Smooth muscle cell (in vitro differentiated cells): ENCODE results near the gene B4GAT1. TPM values are rescaled to one million over a fixed set of nuclear protein-coding genes. Genes with fewer than 3 reads are reported as not detected.

Experiments
- DNase-seq: peaks from one replicate; lab custom pipeline; 2025; ENCODE audit not compliant: unreplicated experiment; lab: John Stamatoyannopoulos, UW
- H2AFZ ChIP-seq: fragments of 200-600 bp; sonication (generic); 2 replicates; pipeline ENCODE4 v1.6.0; 2016; ENCODE audit warnings: antibody characterized with exemption, low read depth, mild to moderate bottlenecking
- H3F3A ChIP-seq: fragments of 200-600 bp; sonication (generic); 2 replicates; pipeline ENCODE4 v1.6.0; 2017; ENCODE audit warnings: antibody characterized with exemption, low read depth
- H3K27ac ChIP-seq: fragments of 200-600 bp; sonication (generic); 2 replicates; pipeline ENCODE4 v1.5.1; 2016; ENCODE audit warnings: low read depth, mild to moderate bottlenecking
- H3K27me3 ChIP-seq: fragments of 200-600 bp; sonication (generic); 2 replicates; pipeline ENCODE4 v1.6.1; 2016; ENCODE audit warnings: low read depth, mild to moderate bottlenecking
- H3K36me3 ChIP-seq: fragments of 200-600 bp; sonication (generic); 2 replicates; pipeline ENCODE4 v1.5.1; 2016; ENCODE audit warnings: low read depth
- H3K4me1 ChIP-seq: fragments of 200-600 bp; sonication (generic); 2 replicates; pipeline ENCODE4 v1.5.1; 2016; ENCODE audit warnings: low read depth
- H3K4me2 ChIP-seq: fragments of 200-600 bp; sonication (generic); 2 replicates; pipeline ENCODE4 v1.6.0; 2016; ENCODE audit warnings: mild to moderate bottlenecking
- H3K4me3 ChIP-seq: fragments of 200-600 bp; sonication (generic); 2 replicates; pipeline ENCODE4 v1.5.1; 2016; ENCODE audit warnings: mild to moderate bottlenecking
- H3K79me2 ChIP-seq: fragments of 200-600 bp; sonication (generic); 2 replicates; pipeline ENCODE4 v1.6.0; 2016; ENCODE audit warnings: low read depth, mild to moderate bottlenecking
- H3K9ac ChIP-seq: fragments of 200-600 bp; sonication (generic); 2 replicates; pipeline ENCODE4 v1.6.0; 2016; ENCODE audit warnings: low read depth
- H3K9me3 ChIP-seq: fragments of 200-600 bp; sonication (generic); replicated peaks from 2 replicates; pipeline ENCODE4 v1.5.1; 2016; ENCODE audit warnings: low read depth
- H4K20me1 ChIP-seq: fragments of 200-600 bp; sonication (generic); 2 replicates; pipeline ENCODE4 v1.6.0; 2016; ENCODE audit warnings: low read depth
- WGBS: methylation state at CpG from one replicate; pipeline ENCODE4 v1.1.7; 2016; ENCODE audit warnings: low lambda C conversion rate; 5-methylcytosine and 5-hydroxymethylcytosine counted together
- polyA plus RNA-seq: library from polyadenylated mRNA; unstranded; fragments of >200 nt; fragmentation: Nextera tagmentation; extraction: Ambion mirVana; gene quantifications from 2 replicates; pipeline ENCODE4 v1.2.1, GENCODE V29; 2016
- total RNA-seq: library from RNA; depleted of rRNA; stranded (reverse); fragments of >200 nt; gene quantifications from 2 replicates; pipeline ENCODE4 v1.2.3, GENCODE V29; 2014
- TF ChIP-seq, protein P1 (sequence below): fragments of 200-600 bp; sonication (generic); IDR thresholded peaks from 2 replicates; pipeline ENCODE4 v1.5.1; 2017; ENCODE audit warnings: borderline replicate concordance, mild to moderate bottlenecking, antibody characterized with exemption; ENCODE audit not compliant: insufficient read depth, poor library complexity, severe bottlenecking

B4GAT1 gene
- total and polyA plus RNA-seq, 2 experiments from 2014 or later, result 27.1 to 35.1 TPM

- peak overlapping the region; percentile 81 for H3K9ac ChIP-seq
Measured at GRCh38 chr11:66314561-66315497, 32.6 kb downstream of the B4GAT1 start.

GRCh38 chr11:66314186-66314501 lies 33.3 kb downstream of the B4GAT1 start:
- H2AFZ ChIP-seq, result no peak overlapping the region
- H3K9ac ChIP-seq, result peak overlapping the region; percentile 81
- H3K9me3 ChIP-seq, result no peaks in the 10 kb centered on the region
- no peak for DNase-seq
- H4K20me1 ChIP-seq, result peaks cover 4% of the 10 kb centered on the region
- TF ChIP-seq, protein P1, sequence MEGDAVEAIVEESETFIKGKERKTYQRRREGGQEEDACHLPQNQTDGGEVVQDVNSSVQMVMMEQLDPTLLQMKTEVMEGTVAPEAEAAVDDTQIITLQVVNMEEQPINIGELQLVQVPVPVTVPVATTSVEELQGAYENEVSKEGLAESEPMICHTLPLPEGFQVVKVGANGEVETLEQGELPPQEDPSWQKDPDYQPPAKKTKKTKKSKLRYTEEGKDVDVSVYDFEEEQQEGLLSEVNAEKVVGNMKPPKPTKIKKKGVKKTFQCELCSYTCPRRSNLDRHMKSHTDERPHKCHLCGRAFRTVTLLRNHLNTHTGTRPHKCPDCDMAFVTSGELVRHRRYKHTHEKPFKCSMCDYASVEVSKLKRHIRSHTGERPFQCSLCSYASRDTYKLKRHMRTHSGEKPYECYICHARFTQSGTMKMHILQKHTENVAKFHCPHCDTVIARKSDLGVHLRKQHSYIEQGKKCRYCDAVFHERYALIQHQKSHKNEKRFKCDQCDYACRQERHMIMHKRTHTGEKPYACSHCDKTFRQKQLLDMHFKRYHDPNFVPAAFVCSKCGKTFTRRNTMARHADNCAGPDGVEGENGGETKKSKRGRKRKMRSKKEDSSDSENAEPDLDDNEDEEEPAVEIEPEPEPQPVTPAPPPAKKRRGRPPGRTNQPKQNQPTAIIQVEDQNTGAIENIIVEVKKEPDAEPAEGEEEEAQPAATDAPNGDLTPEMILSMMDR, result no peak
- H3K4me3 ChIP-seq, result peak overlapping the region; percentile 47
- 37% methylated on average over 1 of the region's 1 CpG for WGBS
- H3K36me3 ChIP-seq, result no peaks in the 10 kb centered on the region
- H3K4me2 ChIP-seq, result peak overlapping the region; percentile 88
- no peaks in the 10 kb centered on the region for H3K27me3 ChIP-seq
- peaks cover 44% of the 10 kb centered on the region for H3F3A ChIP-seq
- peaks cover 28% of the 10 kb centered on the region for H3K79me2 ChIP-seq
- H3K4me1 ChIP-seq, result peaks cover 43% of the 10 kb centered on the region
- peak overlapping the region; percentile 97 for H3K27ac ChIP-seq

More at GRCh38 chr11:66314561-66315497, 32.6 kb downstream of the B4GAT1 start:
- H3K4me2 ChIP-seq, result peak overlapping the region; percentile 88
- 86% methylated on average over 17 of the region's 17 CpGs for WGBS
- H2AFZ ChIP-seq, result no peak overlapping the region
- H3F3A ChIP-seq, result peaks cover 44% of the 10 kb centered on the region
- peak overlapping the region; percentile 47 for H3K4me3 ChIP-seq
- no peak for DNase-seq
- peak overlapping the region; percentile 97 for H3K27ac ChIP-seq
- no peaks in the 10 kb centered on the region for H3K9me3 ChIP-seq
- H3K79me2 ChIP-seq, result peaks cover 28% of the 10 kb centered on the region
- H3K27me3 ChIP-seq, result no peaks in the 10 kb centered on the region
- H4K20me1 ChIP-seq, result peaks cover 4% of the 10 kb centered on the region
- TF ChIP-seq, protein P1, result no peak
- H3K36me3 ChIP-seq, result no peaks in the 10 kb centered on the region
- H3K4me1 ChIP-seq, result peaks cover 43% of the 10 kb centered on the region

DNA sequence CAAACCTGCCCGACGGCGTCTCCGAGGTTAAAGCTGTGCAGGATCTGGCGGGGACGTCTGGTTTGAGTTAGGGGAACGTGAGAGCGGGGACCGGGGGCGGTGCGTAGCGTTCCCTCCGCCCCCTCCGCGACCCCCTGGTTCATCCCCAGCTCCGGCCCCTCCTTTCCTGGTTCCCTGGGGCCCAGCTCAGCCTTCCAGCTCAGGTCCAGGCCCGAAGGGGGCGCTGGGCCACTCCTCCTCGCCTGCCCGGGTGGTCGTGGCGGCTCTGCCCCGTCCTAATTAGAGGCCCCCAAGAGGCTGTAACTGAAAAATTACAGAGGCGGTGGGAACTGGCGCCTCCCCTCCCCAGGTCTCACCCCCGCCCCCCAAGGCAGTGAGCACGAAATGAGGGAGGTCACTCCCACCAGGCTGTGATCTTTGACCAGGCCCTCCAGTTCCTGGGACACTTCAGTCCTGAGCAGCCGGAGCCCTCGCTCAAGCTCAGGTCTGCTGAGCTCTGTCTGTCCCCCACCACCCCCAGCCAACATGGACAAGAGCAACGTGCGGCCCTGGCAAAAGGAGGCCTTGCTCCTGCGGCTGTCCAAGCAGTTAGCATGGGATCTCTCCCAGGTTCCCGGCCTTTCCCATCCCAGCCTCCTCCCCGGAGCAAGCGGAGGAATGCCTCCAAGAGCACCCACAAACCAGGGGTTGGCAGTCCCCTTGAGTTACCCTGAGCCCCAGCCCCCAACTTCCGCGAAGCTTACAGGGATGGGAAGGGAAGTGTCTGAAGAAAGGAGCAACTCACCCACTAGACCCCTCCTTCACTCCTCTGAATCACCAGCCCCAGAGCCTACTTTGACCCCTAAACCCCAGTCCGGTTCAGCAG lies 33.9 kb downstream of the B4GAT1 start:
- Histone ChIP-seq H2AFZ (no peak overlapping the region), H3K4me3 (peak overlapping the region; percentile 47), H3K4me2 (peak overlapping the region; percentile 88), H3K27me3 (no peaks in the 10 kb centered on the region), H3K36me3 (no peaks in the 10 kb centered on the region), H3K9me3 (no peaks in the 10 kb centered on the region), H3K79me2 (peaks cover 28% of the 10 kb centered on the region), H4K20me1 (peaks cover 4% of the 10 kb centered on the region), H3K4me1 (peaks cover 43% of the 10 kb centered on the region), H3K9ac (peak overlapping the region; percentile 81), H3K27ac (peak overlapping the region; percentile 97), H3F3A (peaks cover 42% of the 10 kb centered on the region)
- no peak for DNase-seq
- TF ChIP-seq, protein P1, result peak; percentile 24
- 20% methylated on average over 23 of the region's 38 CpGs for WGBS
